Occipital lobe (tissue), 3 donors: ENCODE results near the gene CNEP1R1. TPM values are rescaled to one million over a fixed set of nuclear protein-coding genes. Genes with fewer than 3 reads are reported as not detected.

Experiments
- DNase-seq: peaks from one replicate; lab custom pipeline; 2025; lab: John Stamatoyannopoulos, UW
- small RNA-seq: library from RNA; depleted of rRNA; stranded (forward); fragments of <200 nt; gene quantifications from one replicate; pipeline ENCODE3, GENCODE V24; 2014
- total RNA-seq: library from RNA; depleted of rRNA; stranded (reverse); fragments of >200 nt; gene quantifications from one replicate; pipeline ENCODE4 v1.2.3, GENCODE V29; 2014

CNEP1R1 gene
- total RNA-seq, 1 donor from 2014 or later = 59.1 TPM

DNA sequence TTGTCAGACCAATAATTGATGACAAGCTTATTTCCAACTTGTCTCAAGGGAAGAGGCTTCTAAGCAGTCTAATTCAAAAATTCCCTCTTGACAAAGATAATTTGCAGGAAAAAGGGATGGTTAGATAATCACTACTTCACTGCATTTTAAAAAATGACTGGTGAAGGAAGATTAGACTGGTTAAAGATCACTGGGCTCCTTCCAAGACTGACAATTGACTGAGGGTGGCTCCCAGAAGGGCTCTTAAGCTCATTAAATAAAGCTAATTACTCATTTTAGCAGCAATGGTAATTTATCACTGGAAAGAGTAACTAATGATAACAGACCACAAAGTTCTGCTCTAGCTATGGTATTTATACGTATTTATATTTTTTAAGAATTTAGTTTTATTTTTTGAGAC, 36.3 kb downstream of the CNEP1R1 start:
- no peak for DNase-seq

DNA sequence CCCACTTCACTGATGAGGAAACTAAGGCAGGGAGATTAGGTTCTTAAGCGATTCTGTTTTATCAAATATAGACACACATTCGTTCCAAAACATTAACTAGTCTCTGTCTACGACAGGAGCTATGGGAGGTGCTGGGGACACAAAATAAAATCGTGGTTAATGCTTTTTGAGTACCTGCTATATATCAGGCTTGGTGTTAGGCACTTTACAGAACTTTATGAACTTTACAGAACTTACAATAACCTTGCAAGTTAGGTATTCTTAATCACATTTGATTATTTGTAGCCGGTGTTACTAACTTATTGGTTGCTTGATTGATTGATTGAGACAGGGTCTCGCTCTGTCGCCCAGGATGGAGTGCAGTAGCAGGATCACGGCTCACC, 40.2 kb downstream of the CNEP1R1 start:
- DNase-seq = no peak

DNA sequence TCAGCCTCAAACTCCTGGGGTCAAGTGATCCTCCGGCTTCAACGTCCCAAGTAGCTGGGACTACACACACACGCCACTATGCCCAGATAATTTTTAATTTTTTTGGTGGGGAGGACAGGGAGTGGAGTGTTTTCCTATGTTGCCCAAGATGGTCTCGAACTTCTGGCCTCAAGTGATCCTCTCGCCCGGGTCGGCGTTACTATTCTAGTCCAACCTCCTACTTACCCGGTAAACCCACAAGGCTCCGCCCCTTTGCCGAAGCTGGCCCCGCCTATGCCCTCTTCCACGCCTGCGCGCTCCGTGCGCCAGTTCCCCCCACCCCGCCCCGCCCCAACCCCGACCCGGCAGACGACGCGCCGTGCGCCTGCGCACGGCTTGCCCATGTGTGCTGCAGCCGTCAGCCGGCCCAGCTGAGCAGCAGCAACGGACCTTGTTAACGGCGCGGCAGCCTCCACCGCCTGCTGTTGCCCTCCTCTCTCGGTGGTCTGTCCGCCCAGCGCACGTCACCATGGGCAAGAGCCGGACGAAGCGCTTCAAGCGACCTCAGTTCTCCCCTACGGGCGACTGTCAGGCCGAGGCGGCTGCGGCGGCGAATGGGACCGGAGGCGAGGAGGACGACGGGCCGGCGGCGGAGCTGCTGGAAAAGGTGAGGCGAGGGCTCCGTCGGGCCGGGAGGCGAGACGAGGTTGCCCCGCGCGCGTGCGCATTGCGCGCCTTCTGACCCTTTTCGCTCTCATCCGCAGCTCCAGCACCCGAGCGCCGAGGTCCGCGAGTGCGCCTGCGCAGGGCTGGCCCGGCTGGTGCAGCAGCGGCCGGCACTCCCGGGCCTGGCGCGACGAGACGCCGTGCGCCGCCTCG, 40.8 kb downstream of the CNEP1R1 start, which contains the start of gene HEATR3:
TSS of gene HEATR3 (plus strand) at position 347 of the 858 bp plus-strand sequence. CDS start at position 509, 162 bp downstream.
- peak; percentile 92 for DNase-seq

DNA sequence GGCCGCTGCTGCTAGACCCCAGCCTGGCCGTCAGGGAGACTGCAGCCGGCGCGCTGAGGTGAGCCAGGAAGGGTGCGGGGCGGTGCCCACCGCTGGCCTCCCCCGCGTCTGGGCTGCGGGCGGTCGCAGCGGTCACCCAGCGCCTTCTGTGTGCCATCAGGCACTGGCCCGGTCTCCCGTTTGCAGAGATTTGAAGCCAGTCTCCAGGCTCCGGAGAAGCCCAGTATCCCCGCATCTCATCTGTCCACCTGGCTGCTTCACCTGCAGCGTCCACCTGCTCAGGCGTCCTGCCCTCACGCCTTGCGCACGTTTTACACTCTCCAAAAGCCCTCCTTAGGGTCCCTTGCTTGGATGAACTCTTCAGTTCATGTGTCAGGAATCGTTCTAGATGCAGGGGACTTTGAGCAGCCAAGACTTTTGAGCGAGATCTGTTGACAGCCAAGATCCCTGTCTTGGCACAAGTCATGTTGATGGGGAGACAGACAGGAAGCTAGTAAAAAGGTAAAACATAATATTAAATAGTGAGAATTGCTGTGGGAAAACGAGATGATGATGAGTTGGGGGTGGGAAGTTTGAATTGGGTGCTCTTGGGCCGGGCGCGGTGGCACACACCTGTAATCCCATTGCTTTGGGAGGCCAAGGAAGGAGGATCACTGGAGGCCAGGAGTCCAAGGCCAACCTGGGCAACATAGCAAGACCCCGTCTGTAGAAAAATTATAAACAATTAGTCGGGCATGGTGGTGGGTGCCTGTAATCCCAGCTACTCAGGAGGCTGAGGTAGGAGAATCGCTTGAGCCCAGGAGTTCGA, 41.7 kb downstream of the CNEP1R1 start:
- DNase-seq = no peak

DNA sequence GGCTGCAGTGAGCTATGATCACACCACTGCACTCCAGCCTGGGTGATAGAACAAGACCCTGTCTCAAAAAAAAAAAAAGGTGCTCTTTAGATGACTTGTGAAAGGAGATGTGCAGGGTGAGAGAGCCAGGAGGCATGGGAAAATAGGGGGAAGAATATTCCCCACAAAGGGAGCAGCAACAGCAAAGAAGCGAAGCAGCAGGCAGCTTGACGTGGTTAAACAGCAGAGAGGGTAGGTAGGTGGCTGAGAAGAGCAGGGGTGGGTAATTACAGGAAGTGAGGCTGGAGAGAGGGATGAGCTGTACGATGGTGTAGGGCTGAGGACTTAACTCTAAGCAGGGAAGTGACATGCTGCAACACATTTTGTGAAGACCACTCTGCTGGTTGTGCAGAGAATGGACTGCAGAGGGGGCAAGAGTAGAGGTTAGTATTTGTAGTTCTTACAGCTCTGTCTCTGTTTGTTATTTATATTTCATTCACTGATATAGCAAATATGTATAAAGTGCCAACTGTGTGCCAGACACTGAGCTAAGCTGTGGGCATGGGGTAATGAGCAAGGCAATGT, 42.3 kb downstream of the CNEP1R1 start:
- no peak for DNase-seq

DNA sequence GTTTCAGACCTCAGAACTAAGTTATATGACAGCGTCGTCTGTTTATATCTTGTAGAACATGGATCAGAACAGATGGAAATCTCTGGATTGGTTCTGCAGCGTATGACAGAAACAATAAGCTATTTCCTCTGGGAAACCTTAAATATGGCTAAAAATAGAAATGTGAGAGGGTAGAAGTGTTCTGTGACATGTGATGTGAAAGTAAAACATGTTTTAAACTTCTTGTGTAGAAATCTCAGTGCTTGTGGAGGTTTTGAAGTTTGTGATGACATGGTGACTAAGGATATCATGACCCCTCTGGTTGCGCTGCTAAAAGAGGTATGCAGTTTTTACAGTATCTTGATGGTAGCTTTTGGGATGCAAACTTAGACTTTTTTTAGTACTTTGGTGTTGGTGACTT, 43.5 kb downstream of the CNEP1R1 start:
- DNase-seq = no peak

DNA sequence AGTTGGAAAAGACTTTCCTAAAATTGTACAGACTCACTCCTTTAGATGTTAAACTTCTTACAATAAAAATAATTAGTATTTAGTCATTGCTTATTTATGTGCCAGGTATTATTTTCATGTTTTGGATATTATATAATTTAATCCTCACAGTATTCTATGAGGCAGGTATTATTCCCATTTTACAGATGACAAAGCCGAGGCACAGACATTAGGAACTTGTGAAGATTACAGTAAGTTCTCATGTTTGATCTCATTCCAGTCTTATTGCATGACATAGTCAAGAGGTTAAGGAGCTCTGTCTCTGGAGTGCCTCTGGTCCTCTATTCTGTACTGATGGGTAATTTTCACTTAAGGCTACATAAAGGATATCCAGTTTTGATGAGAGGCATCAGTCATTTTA, 44.0 kb downstream of the CNEP1R1 start:
- no peak for DNase-seq

DNA sequence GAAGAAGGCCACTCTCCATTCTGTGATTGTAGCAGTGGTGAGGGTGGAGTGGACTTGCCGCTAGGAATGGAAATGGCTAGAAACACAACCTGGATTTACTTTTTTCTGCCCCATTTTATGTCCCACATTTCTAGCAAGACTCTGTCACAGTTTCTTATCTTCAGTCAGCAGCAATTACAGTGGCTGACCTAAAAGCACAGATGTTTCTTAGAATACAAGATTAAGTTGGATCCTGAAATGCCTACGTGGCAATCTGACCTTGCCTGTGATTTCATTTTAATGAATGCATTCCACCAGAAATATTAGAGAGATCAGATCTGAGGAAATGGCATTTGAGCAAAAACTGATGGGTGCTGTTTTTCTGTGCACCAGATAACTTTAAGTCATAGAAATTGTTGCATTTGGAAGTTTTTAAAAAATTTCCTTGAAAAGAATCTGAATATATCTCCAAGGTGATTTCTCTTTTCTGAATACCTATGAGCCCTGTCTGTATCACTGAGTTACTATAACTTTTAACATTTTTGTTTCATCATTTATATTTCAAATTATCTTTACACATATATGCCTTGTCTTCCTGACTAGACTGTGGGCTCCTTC, 46.1 kb downstream of the CNEP1R1 start:
- DNase-seq = no peak

DNA sequence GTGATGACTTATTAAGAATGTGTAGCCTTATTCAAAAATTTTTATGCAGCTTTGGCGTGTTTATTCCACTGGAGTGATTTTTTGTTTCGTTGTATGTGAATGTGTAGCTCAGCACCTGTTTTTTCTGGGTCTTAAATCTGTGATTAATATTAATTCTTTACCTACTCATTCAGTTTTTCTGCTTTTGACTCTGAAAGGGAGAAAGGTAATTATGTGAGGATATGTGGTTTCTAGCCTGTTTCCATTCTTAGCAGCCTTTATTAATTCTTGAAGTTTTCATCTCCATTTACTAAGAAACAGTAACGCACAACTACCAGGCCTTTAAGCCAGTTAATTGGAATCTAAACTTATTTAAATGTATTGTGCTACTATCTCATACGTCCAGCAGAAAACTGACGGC, 47.7 kb downstream of the CNEP1R1 start:
- DNase-seq = no peak

DNA sequence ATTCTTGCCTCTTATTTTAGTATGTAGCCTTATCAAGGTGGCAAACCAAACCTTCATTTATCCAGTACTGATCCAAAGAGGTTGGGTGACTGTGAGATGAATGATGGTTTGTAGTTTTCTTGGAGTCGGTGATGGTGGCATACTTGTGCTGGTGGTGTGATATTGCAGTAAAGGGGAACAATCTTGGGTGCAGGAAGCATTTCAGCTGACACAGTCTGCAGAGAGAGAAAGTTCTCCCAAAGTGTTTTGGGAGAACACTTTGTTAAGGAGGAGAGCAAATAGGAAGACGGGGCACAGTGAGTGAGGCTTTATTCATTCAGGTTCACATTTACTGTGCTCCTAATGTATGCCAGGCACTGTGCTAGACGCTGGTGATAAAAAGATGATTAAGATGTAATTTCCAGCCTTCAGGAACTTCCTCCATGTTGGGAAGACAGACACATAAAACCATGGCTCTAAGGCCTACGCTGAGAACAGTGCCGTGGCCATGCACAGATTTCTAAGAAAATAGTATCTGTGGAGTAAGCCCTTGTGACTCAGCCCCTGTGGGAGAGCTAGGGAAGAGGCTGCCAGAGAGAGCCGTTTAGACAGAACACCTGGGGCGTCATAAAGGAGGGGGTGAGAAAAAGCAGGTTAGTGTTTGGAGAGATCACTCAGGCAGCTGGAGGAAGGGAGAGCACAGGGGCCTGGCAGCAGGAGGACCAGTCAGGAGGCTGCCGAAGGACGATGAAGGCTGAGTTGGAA, 54.5 kb downstream of the CNEP1R1 start:
- DNase-seq = no peak

DNA sequence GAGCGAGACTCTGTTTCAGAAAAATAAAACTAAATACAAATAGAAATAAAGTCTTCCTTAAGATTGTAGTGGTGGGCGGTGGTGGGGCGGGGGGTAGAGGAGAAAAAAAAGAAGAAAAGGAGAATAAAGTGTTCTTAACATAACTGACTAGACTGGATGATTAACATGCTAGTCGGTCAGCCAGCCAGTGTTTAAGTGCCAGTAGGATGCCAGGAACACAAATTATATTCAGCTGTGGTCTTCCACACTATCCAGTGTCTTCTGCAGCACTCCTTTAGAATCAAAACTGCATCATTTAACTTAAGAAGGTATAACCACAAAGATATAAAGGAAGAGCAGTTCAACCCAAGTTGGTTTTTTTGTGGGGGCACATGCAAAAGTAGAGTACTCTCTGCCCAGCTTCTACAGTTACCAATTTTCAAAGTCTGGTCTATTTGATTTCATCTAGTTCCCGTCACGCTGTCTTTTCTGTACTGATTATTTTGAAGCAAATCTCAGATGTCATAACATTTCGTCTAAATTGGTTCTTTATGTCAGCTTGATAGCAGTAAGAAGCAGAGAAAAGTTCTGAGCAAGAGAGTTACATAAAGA, 56.5 kb downstream of the CNEP1R1 start:
- no peak for DNase-seq

DNA sequence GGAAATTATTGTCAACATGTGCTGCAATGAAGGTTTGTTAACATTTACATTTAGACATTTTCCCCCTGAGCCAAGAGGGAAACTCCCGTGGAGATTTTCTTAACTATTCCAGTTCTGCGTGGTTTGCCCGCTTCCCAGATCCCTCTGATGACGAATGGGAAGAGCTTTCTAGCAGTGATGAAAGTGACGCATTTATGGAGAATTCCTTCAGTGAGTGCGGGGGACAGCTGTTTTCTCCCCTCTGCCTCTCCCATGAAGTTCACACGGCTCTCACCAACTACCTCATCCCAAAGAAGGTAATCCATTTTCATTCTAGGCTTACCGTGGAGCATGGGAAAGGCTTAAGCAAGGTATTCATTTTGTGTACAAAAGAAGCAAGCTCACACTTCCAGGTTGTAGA, 59.0 kb downstream of the CNEP1R1 start:
- DNase-seq = no peak

DNA sequence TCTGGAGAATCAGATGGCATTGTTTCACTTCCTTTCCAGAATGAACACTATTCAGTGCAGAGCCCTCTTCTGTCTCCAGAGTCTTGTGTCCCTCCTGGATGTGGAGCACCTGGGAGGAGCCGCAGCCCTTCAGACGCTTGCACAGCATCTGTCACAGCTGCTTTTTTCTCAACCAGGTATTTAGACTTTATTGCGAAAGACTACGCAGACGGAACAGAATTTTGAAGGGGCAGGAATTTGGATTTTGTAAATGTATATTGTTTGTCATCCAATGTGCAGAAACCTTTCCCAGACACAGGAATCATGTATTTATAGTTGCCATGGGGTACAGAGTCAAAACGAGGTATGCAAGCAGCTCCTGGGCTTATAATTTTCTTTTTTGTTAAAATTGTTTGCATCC, 61.2 kb downstream of the CNEP1R1 start:
- DNase-seq = no peak

Small RNA genes lying within 50 kb of the gene (small RNA-seq; reads per million reads assigned to genes)
- gene RF00017 = not detected

Other genes with a start within 250 kb of the CNEP1R1 start
- 4.7 TPM for gene ZNF423, start 169.1 kb upstream of the CNEP1R1 start, total RNA-seq
- gene HEATR3, start 40.7 kb downstream of the CNEP1R1 start, total RNA-seq = 35.2 TPM
- gene TENT4B, start 128.1 kb downstream of the CNEP1R1 start, total RNA-seq = 31.4 TPM
- gene ADCY7, start 241.3 kb downstream of the CNEP1R1 start, total RNA-seq = 8.7 TPM